HFF-Myc (cell line): Measurements from ENCODE around the gene SATB1.

Source experiments
- DNase-seq: peaks from one replicate; pipeline ENCODE4 v3.0.0-alpha.2; 2011; ENCODE audit warnings: low read depth; ENCODE audit errors: extremely low read depth
- H3K4me3 ChIP-seq: replicated peaks from 2 replicates; pipeline ENCODE4 v1.5.1; 2011; ENCODE audit warnings: low read depth, mild to moderate bottlenecking, control low read depth, low read length
- CTCF ChIP-seq: IDR thresholded peaks from 2 replicates; pipeline ENCODE4 v1.5.1; 2012; ENCODE audit warnings: mild to moderate bottlenecking, low read depth, low read length, control low read depth; ENCODE audit errors: missing control alignments

SATB1 gene

GRCh38 chr3:18431266-18431665, 6.1 kb upstream of the SATB1 start:
- H3K4me3 ChIP-seq: no peak overlapping the region
- TF ChIP-seq CTCF: no peak
- DNase-seq: no peak

- DNase-seq: no peak
- H3K4me3 ChIP-seq: no peak overlapping the region
- TF ChIP-seq CTCF: no peak
Measured at GRCh38 chr3:18428991-18429745, 4.0 kb upstream of the SATB1 start.

GRCh38 chr3:18428036-18428435, 2.9 kb upstream of the SATB1 start:
- no peak overlapping the region for H3K4me3 ChIP-seq
- no peak for DNase-seq
- no peak for TF ChIP-seq CTCF

GRCh38 chr3:18426597-18427193, 1.6 kb upstream of the SATB1 start:
- no peak for TF ChIP-seq CTCF
- H3K4me3 ChIP-seq: no peak overlapping the region
- DNase-seq: no peak

- H3K4me3 ChIP-seq: peak overlapping the region; percentile 58
- no peak for TF ChIP-seq CTCF
- DNase-seq: no peak
Measured at GRCh38 chr3:18425641-18426257, 610 bp upstream of the SATB1 start.

- TF ChIP-seq CTCF: no peak
- DNase-seq: no peak
- peak overlapping the region; percentile 58 for H3K4me3 ChIP-seq
Measured at GRCh38 chr3:18424213-18424728, 868 bp downstream of the SATB1 start.
